Caco-2 (cell line): ENCODE measurements around the gene CDC42BPB. TPM values are rescaled to one million over a fixed set of nuclear protein-coding genes. Genes with fewer than 3 reads are reported as not detected.
A peak's percentile ranks its signal among the peaks of the same experiment; 100 is the strongest.

Experiments
- BruUV-seq: library from RNA; stranded (reverse); fragments of 400-500 nt; replicated peaks from 2 replicates; lab custom pipeline; 2021; lab: Mats Ljungman, UMichigan
- CTCF ChIA-PET: fragments of 300-600 bp; sonication (Branson Sonifier 250); formaldehyde crosslinking; loops from one replicate; lab custom pipeline; 2022; ENCODE audit warnings: antibody characterized with exemption; lab: Charles Lee
- POLR2A ChIA-PET: fragments of 300-600 bp; sonication (Branson Sonifier 250); formaldehyde crosslinking; loops from one replicate; lab custom pipeline; 2022; ENCODE audit warnings: antibody characterized with exemption; lab: Charles Lee
- DNase-seq, 2 experiments: peaks; one replicate each; pipeline versions ENCODE4 v3.0.0 to v3.0.0-alpha.2; 2020 to 2022
- H3K27me3 ChIP-seq: replicated peaks from 2 replicates; pipeline ENCODE4 v1.6.0; 2011; ENCODE audit warnings: low read length; ENCODE audit not compliant: control insufficient read depth, insufficient read depth
- H3K36me3 ChIP-seq: 2 replicates; pipeline ENCODE4 v1.5.1; 2011; ENCODE audit warnings: low read length; ENCODE audit not compliant: control insufficient read depth, insufficient read depth
- H3K4me1 ChIP-seq: fragments of 250-450 bp; sonication (Bioruptor Pico); 2 replicates; pipeline ENCODE4 v1.5.1; 2020; ENCODE audit warnings: mild to moderate bottlenecking
- H3K4me3 ChIP-seq: 2 replicates; pipeline ENCODE4 v1.5.1; 2011; ENCODE audit warnings: low read depth, mild to moderate bottlenecking, control low read depth, low read length
- H3K9me3 ChIP-seq: fragments of 250-450 bp; sonication (Bioruptor Pico); 2 replicates; pipeline ENCODE4 v1.5.1; 2020; ENCODE audit warnings: mild to moderate bottlenecking, moderate library complexity
- H3K27ac Mint-ChIP-seq: one replicate; pipeline ENCODE4 v1.8.0; 2022; ENCODE audit warnings: mixed read lengths; ENCODE audit not compliant: unreplicated experiment
- H3K27me3 Mint-ChIP-seq: one replicate; pipeline ENCODE4 v1.8.0; 2022; ENCODE audit warnings: mixed read lengths; ENCODE audit not compliant: insufficient read depth, unreplicated experiment
- H3K36me3 Mint-ChIP-seq: one replicate; pipeline ENCODE4 v1.8.0; 2022; ENCODE audit warnings: mild to moderate bottlenecking, mixed read lengths; ENCODE audit not compliant: insufficient read depth, unreplicated experiment
- H3K4me1 Mint-ChIP-seq: one replicate; pipeline ENCODE4 v1.8.0; 2022; ENCODE audit warnings: low read depth, mixed read lengths; ENCODE audit not compliant: unreplicated experiment
- H3K4me3 Mint-ChIP-seq: one replicate; pipeline ENCODE4 v1.8.0; 2022; ENCODE audit warnings: mild to moderate bottlenecking, moderate library complexity, mixed read lengths; ENCODE audit not compliant: unreplicated experiment
- H3K9me3 Mint-ChIP-seq: one replicate; pipeline ENCODE4 v1.8.0; 2022; ENCODE audit warnings: mixed read lengths; ENCODE audit not compliant: unreplicated experiment
- CTCF ChIP-seq, 2 experiments: fragments of 200-600 bp in 1 of 2; IDR thresholded peaks; 1 replicate in 1 of 2; 2 replicates in 1 of 2; pipeline versions ENCODE4 v1.5.1 to v1.8.0; 2011 to 2022; ENCODE audit warnings: antibody characterized with exemption in 1 of 2, control low read depth in 1 of 2, inconsistent platforms in 1 of 2, low read depth in 1 of 2, low read length in 1 of 2, mild to moderate bottlenecking in 1 of 2, moderate library complexity in 1 of 2; ENCODE audit not compliant: insufficient read depth in 1 of 2, severe bottlenecking in 1 of 2, unreplicated experiment in 1 of 2
- intact Hi-C: fragments of 100-400 bp; cut with micrococcal nuclease; formaldehyde crosslinking; loops from one replicate; pipeline ENCODE4 v1.10.0; 2022; ENCODE audit not compliant: unreplicated experiment
- total RNA-seq: library from RNA; stranded (reverse); gene quantifications from 2 replicates; pipeline ENCODE4 v1.2.3, GENCODE V29; 2022

Gene CDC42BPB
- total RNA-seq, 1 experiment from 2014 or later = 55.1 TPM

GRCh38 chr14:103030741-103031565 is 26.4 kb downstream of the CDC42BPB start:
- Mint-ChIP-seq H3K9me3 (peaks cover 7% of the 10 kb centered on the region), H3K27ac (peak overlapping the region; percentile 70), H3K27me3 (no peaks in the 10 kb centered on the region), H3K4me1 (peaks cover 5% of the 10 kb centered on the region), H3K4me3 (no peak overlapping the region), H3K36me3 (no peaks in the 10 kb centered on the region)
- H3K27me3 ChIP-seq = no peaks in the 10 kb centered on the region
- no peaks in the 10 kb centered on the region for H3K9me3 ChIP-seq
- no peak for DNase-seq
- ChIA-PET CTCF (interaction anchor here (0.5 kb wide), 1 partner anchor 72 kb away, joined by 4 read pairs; no protein-coding TSS in a partner anchor), POLR2A (no interaction called here)
- intact Hi-C loops = loop anchor here (5.0 kb wide), 1 partner anchor 39 kb away; no protein-coding TSS in a partner anchor
- 0 out of 2 replicates have a peak, but pooled peaks cover 10% of the 10 kb centered on the region for H3K4me1 ChIP-seq
- TF ChIP-seq CTCF (IDR thresholded peaks at IDR 0.05; ENCODE audit: insufficient read depth in 1 of 2, low read depth in 1 of 2, low read length in 1 of 2, severe bottlenecking in 1 of 2, unreplicated experiment in 1 of 2) = no peak
- BruUV-seq = no TSS peak
- H3K36me3 ChIP-seq = no peaks in the 10 kb centered on the region
- H3K4me3 ChIP-seq = no peak overlapping the region

- H3K36me3 ChIP-seq = no peaks in the 10 kb centered on the region
- H3K27me3 Mint-ChIP-seq = no peaks in the 10 kb centered on the region
- peaks cover 7% of the 10 kb centered on the region for H3K9me3 Mint-ChIP-seq
- intact Hi-C loops = loop anchor here (5.0 kb wide), 1 partner anchor 38 kb away; no protein-coding TSS in a partner anchor
- no peak for DNase-seq
- ChIA-PET CTCF (interaction anchor here (0.7 kb wide), 1 partner anchor 296 kb away, joined by 4 read pairs; no protein-coding TSS in a partner anchor), POLR2A (no interaction called here)
- no peak overlapping the region for H3K4me3 ChIP-seq
- H3K4me3 Mint-ChIP-seq = no peak overlapping the region
- H3K9me3 ChIP-seq = no peaks in the 10 kb centered on the region
- H3K36me3 Mint-ChIP-seq = no peaks in the 10 kb centered on the region
- no peaks in the 10 kb centered on the region for H3K27me3 ChIP-seq
- 0 out of 2 replicates have a peak, but pooled peaks cover 10% of the 10 kb centered on the region for H3K4me1 ChIP-seq
- no peak overlapping the region for H3K27ac Mint-ChIP-seq
- peaks cover 8% of the 10 kb centered on the region for H3K4me1 Mint-ChIP-seq
- no TSS peak for BruUV-seq
- TF ChIP-seq CTCF (IDR thresholded peaks at IDR 0.05; ENCODE audit: insufficient read depth in 1 of 2, low read depth in 1 of 2, low read length in 1 of 2, severe bottlenecking in 1 of 2, unreplicated experiment in 1 of 2) = no peak
Observed at GRCh38 chr14:103029936-103030335, 27.4 kb downstream of the CDC42BPB start.

- Histone ChIP-seq H3K4me3 (no peak overlapping the region), H3K27me3 (no peaks in the 10 kb centered on the region), H3K4me1 (0 out of 2 replicates have a peak, but pooled peaks cover 5% of the 10 kb centered on the region), H3K36me3 (no peaks in the 10 kb centered on the region), H3K9me3 (no peaks in the 10 kb centered on the region)
- no peak for TF ChIP-seq CTCF (IDR thresholded peaks at IDR 0.05; ENCODE audit: insufficient read depth in 1 of 2, low read depth in 1 of 2, low read length in 1 of 2, severe bottlenecking in 1 of 2, unreplicated experiment in 1 of 2)
- no peak overlapping the region for H3K4me3 Mint-ChIP-seq
- DNase-seq = no peak
- no peaks in the 10 kb centered on the region for H3K36me3 Mint-ChIP-seq
- ChIA-PET CTCF (no interaction called here), POLR2A (no interaction called here)
- peaks cover 7% of the 10 kb centered on the region for H3K9me3 Mint-ChIP-seq
- no TSS peak for BruUV-seq
- H3K27me3 Mint-ChIP-seq = no peaks in the 10 kb centered on the region
- H3K4me1 Mint-ChIP-seq = peaks cover 11% of the 10 kb centered on the region
- no peak overlapping the region for H3K27ac Mint-ChIP-seq
- intact Hi-C loops = no loop called here
Observed at GRCh38 chr14:103028772-103029171, 28.6 kb downstream of the CDC42BPB start.
